GM12878 (cell line): ENCODE data around the gene COL11A2. TPM values are rescaled to one million over a fixed set of nuclear protein-coding genes. Genes with fewer than 3 reads are reported as not detected.

Experiments
- ATAC-seq: fragments of 200-7000 bp; cut with Tn5 transposase; 3 replicates; pipeline ENCODE4 v1.9.1; 2020; ENCODE audit warnings: mild to moderate bottlenecking, moderate library complexity
- BruUV-seq: library from RNA; stranded (reverse); fragments of 400-500 nt; replicated peaks from 2 replicates; lab custom pipeline; 2021; lab: Mats Ljungman, UMichigan
- CTCF ChIA-PET: fragments of 300-600 bp; sonication (Branson Sonifier 250); formaldehyde crosslinking; extraction: SDS; loops from one replicate; lab custom pipeline; 2021; ENCODE audit warnings: inconsistent platforms; lab: Yijun Ruan, JAX
- POLR2A ChIA-PET: fragments of 350-600 bp; formaldehyde crosslinking; extraction: SDS; loops from one replicate; lab custom pipeline; 2021; ENCODE audit warnings: inconsistent platforms; lab: Charles Lee
- RAD21 ChIA-PET: fragments of 300-600 bp; sonication (Branson Sonifier 250); formaldehyde crosslinking; loops from one replicate; lab custom pipeline; 2023; ENCODE audit warnings: antibody characterized with exemption; ENCODE audit not compliant: unreplicated experiment; lab: Charles Lee
- SMC1A ChIA-PET: fragments of 300-600 bp; sonication (Branson Sonifier 250); formaldehyde crosslinking; loops from one replicate; lab custom pipeline; 2023; ENCODE audit not compliant: unreplicated experiment, uncharacterized antibody; lab: Charles Lee
- DNase-seq: peaks from one replicate; pipeline ENCODE4 v3.0.0-alpha.2; 2011; ENCODE audit warnings: low read depth, low spot score
- FAIRE-seq: peaks from 3 replicates; lab custom pipeline; 2011; peaks lifted over from hg19 to GRCh38; lab: Jason Lieb, UNC
- H2AFZ ChIP-seq: 2 replicates; pipeline ENCODE4 v1.6.0; 2011; ENCODE audit warnings: low read depth, low read length, control low read depth; ENCODE audit not compliant: control insufficient read depth
- H3K27ac ChIP-seq: 2 replicates; pipeline ENCODE4 v1.5.1; 2011; ENCODE audit warnings: control low read depth; ENCODE audit not compliant: control insufficient read depth, insufficient read depth
- H3K27me3 ChIP-seq, 2 experiments: replicated peaks in 1 of 2; 2 replicates each; pipeline versions ENCODE4 v1.6.0 to v1.6.1; 2011; ENCODE audit warnings: low read length in 1 of 2; ENCODE audit not compliant: control insufficient read depth in 2 of 2, insufficient read depth in 2 of 2
- H3K36me3 ChIP-seq, 2 experiments: 2 replicates each; pipeline ENCODE4 v1.5.1; 2011; ENCODE audit warnings: low read length in 1 of 2; ENCODE audit not compliant: control insufficient read depth in 2 of 2, insufficient read depth in 2 of 2
- H3K4me1 ChIP-seq: 2 replicates; pipeline ENCODE4 v1.6.1; 2011; ENCODE audit warnings: mild to moderate bottlenecking, low read length, moderate library complexity, mixed read lengths; ENCODE audit not compliant: control insufficient read depth, insufficient read depth
- H3K4me2 ChIP-seq: 2 replicates; pipeline ENCODE4 v1.6.0; 2011; ENCODE audit warnings: control low read depth; ENCODE audit not compliant: control insufficient read depth, insufficient read depth
- H3K4me3 ChIP-seq: fragments of 200-600 bp; sonication (generic); 2 replicates; pipeline ENCODE4 v1.5.1; 2016
- H3K79me2 ChIP-seq: 2 replicates; pipeline ENCODE4 v1.6.0; 2011; ENCODE audit warnings: low read length; ENCODE audit not compliant: control insufficient read depth, insufficient read depth
- H3K9ac ChIP-seq: 2 replicates; pipeline ENCODE4 v1.8.0; 2011; ENCODE audit warnings: low read length, control low read depth, mixed read lengths; ENCODE audit not compliant: control insufficient read depth, insufficient read depth
- H3K9me3 ChIP-seq: replicated peaks from 3 replicates; pipeline ENCODE4 v1.5.1; 2011; ENCODE audit warnings: mild to moderate bottlenecking, low read length; ENCODE audit not compliant: control insufficient read depth, insufficient read depth
- H4K20me1 ChIP-seq: 2 replicates; pipeline ENCODE4 v1.6.0; 2011; ENCODE audit not compliant: control insufficient read depth, insufficient read depth
- BMI1 ChIP-seq: fragments of 450-650 bp; IDR thresholded peaks from 2 replicates; pipeline ENCODE4 v1.6.1; 2016; ENCODE audit warnings: mild to moderate bottlenecking, moderate library complexity, borderline replicate concordance
- EZH2 ChIP-seq: IDR thresholded peaks from 2 replicates; pipeline ENCODE4 v1.6.1; 2012; ENCODE audit warnings: low read depth, mild to moderate bottlenecking, control low read depth, inconsistent platforms, low read length, borderline replicate concordance; ENCODE audit not compliant: control insufficient read depth
- POLR2AphosphoS2 ChIP-seq: IDR thresholded peaks from 2 replicates; pipeline ENCODE4 v1.6.1; 2011; ENCODE audit warnings: low read depth, mild to moderate bottlenecking, low read length, improper control_type of control experiment, moderate library complexity
- SPI1 ChIP-seq: IDR thresholded peaks from 2 replicates; pipeline ENCODE4 v1.6.1; 2011; ENCODE audit warnings: low read depth, mild to moderate bottlenecking, low read length, moderate library complexity, borderline replicate concordance; ENCODE audit not compliant: insufficient read depth
- TBL1XR1 ChIP-seq: IDR thresholded peaks from 2 replicates; pipeline ENCODE4 v1.6.1; 2012; ENCODE audit warnings: low read depth, low read length, improper control_type of control experiment
- YY1 ChIP-seq: IDR thresholded peaks from 2 replicates; pipeline ENCODE4 v1.6.1; 2011; ENCODE audit warnings: low read depth, mild to moderate bottlenecking, low read length
- ZNF384 ChIP-seq: IDR thresholded peaks from 2 replicates; pipeline ENCODE4 v1.6.1; 2012; ENCODE audit warnings: low read depth, mild to moderate bottlenecking, low read length, improper control_type of control experiment, borderline replicate concordance
- ZSCAN29 ChIP-seq: fragments of 450-650 bp; IDR thresholded peaks from 2 replicates; pipeline ENCODE4 v1.6.1; 2017; ENCODE audit warnings: mild to moderate bottlenecking, moderate library complexity
- WGBS: methylation state at CpG from one replicate; pipeline ENCODE4 v1.1.6; 2016; ENCODE audit warnings: low lambda C conversion rate; ENCODE audit not compliant: insufficient replicate concordance, insufficient coverage; ENCODE audit errors: missing lambda C conversion rate; 5-methylcytosine and 5-hydroxymethylcytosine counted together
- in situ Hi-C: fragments of 300-500 bp; cut with MboI; formaldehyde crosslinking; loops from 9 replicates; pipeline ENCODE4 v1.14.3; 2018; ENCODE audit warnings: mixed read lengths
- intact Hi-C: fragments of 100-400 bp; cut with micrococcal nuclease; formaldehyde crosslinking; loops from one replicate; pipeline ENCODE4 v1.14.2; 2022; ENCODE audit not compliant: unreplicated experiment
- polyA plus RNA-seq, 11 experiments: library from polyadenylated mRNA; depleted of rRNA in 4 of 11; unstranded in 6 of 11; stranded (reverse) in 5 of 11; fragments of >200 nt; fragmentation: Nextera tagmentation in 4 of 11; fragmentation: Illumina TruSeq in 1 of 11; extraction: Ambion mirVana in 4 of 11; extraction: Trizol in 1 of 11; gene quantifications; 1 replicate in 1 of 11; 2 replicates in 10 of 11; pipeline versions ENCODE4 v1.2.1 to v1.2.3, GENCODE V29; 2011 to 2016; ENCODE audit warnings: inconsistent platforms in 2 of 11, missing spikeins in 2 of 11, low read depth in 1 of 11
- total RNA-seq, 4 experiments: library from RNA; depleted of rRNA in 3 of 4; stranded (reverse); fragments of >200 nt in 3 of 4; fragmentation: Illumina TruSeq in 1 of 4; extraction: Trizol in 1 of 4; gene quantifications; 2 replicates each; pipeline versions ENCODE4 v1.2.1 to v1.2.3, GENCODE V29; 2013 to 2021
- TF ChIP-seq, protein P1 (sequence below): IDR thresholded peaks from 2 replicates; pipeline ENCODE4 v1.6.1; 2011; ENCODE audit warnings: borderline replicate concordance, low read depth, mild to moderate bottlenecking, moderate library complexity, low read length; ENCODE audit not compliant: insufficient read depth, poor library complexity, severe bottlenecking
- TF ChIP-seq, protein P2 (sequence below): IDR thresholded peaks from 2 replicates; pipeline ENCODE4 v1.6.1; 2012; ENCODE audit warnings: improper control_type of control experiment, low read depth, low read length; ENCODE audit not compliant: insufficient replicate concordance
- TF ChIP-seq, protein P3 (sequence below): fragments of 450-650 bp; IDR thresholded peaks from 2 replicates; pipeline ENCODE4 v1.6.1; 2017; ENCODE audit warnings: antibody characterized with exemption, mild to moderate bottlenecking, moderate library complexity

The COL11A2 gene
- total and polyA plus RNA-seq, 10 of the 15 experiments (the other 5 are each of a cell fraction or from before 2014, with no cell fraction given), result 0.03 to 0.83 (median 0.22) TPM; not detected in 1

DNA sequence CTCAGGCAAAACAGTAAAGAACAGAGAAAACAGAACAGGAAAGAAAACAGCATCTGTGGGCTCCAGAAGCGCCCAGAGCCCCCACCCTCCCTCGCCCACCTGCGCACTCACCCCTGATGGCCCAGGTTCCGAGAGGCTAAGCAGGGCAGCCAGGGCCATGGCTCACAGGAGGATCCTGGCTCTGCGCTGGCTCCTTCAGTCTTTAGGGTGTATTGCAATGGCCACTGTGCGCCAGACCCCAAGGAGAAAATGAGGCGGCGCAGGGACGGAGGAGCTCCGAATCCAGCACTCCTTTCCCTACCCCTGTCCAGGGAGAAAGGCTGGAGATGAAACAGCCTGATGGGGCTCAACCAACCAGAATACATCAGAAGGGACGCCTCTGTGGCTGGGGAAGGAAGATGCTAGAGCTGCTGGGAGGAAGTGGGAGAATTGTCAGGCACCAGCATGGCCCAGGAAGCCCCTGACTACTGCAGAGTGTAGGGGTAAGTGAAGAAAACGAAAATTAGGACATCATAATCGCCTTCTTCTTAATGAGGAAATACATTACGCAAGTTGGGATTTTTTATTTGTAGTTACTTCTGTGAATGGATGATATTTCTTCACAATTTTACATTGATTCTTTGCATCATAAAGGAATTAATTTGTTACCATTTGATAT lies 49.0 kb downstream of the COL11A2 start:
- POLR2A ChIA-PET, result interaction anchor here (0.7 kb wide), 2 partner anchors 162 to 201 kb away, joined by 4 to 5 read pairs; no protein-coding TSS in a partner anchor
- no peak for FAIRE-seq
- no peaks in the 10 kb centered on the region for H4K20me1 ChIP-seq
- SMC1A ChIA-PET, result interaction anchor here (1.1 to 12.1 kb wide), 4 partner anchors 13 to 25 kb away, joined by 5 to 127 read pairs (median 6); no protein-coding TSS in a partner anchor
- H3K4me3 ChIP-seq, result no peak overlapping the region
- no peak overlapping the region for H2AFZ ChIP-seq
- no TSS peak for BruUV-seq
- no peak for ATAC-seq
- H3K27me3 ChIP-seq, result no peaks in the 10 kb centered on the region
- in situ Hi-C loops (no loop called here), intact Hi-C loops (no loop called here)
- no peaks in the 10 kb centered on the region for H3K79me2 ChIP-seq
- H3K9me3 ChIP-seq, result no peaks in the 10 kb centered on the region
- H3K36me3 ChIP-seq, result no peaks in the 10 kb centered on the region
- no peak overlapping the region for H3K4me2 ChIP-seq
- peaks cover 8% of the 10 kb centered on the region for H3K4me1 ChIP-seq
- CTCF ChIA-PET, result interaction anchor here (0.6 to 14.9 kb wide), 9 partner anchors 11 to 257 kb away, joined by 3 to 266 read pairs (median 3); partner anchors contain the start of gene HSD17B8
- H3K27ac ChIP-seq, result no peak overlapping the region
- WGBS, result 58% methylated on average over 13 of the region's 14 CpGs
- no peak for DNase-seq
- no peak overlapping the region for H3K9ac ChIP-seq
- RAD21 ChIA-PET, result interaction anchor here (0.8 kb wide), 1 partner anchor 129 kb away, joined by 3 read pairs; no protein-coding TSS in a partner anchor
- TF ChIP-seq EZH2 (no peak), BMI1 (no peak), SPI1 (peak; percentile 26; the same call in 1 of the 2 replicates), ZNF384 (no peak), POLR2AphosphoS2 (no peak), TBL1XR1 (no peak), YY1 (0 out of 2 replicates have a peak, but pooled peaks have one; percentile 11), ZSCAN29 (no peak)
- TF ChIP-seq, protein P1, sequence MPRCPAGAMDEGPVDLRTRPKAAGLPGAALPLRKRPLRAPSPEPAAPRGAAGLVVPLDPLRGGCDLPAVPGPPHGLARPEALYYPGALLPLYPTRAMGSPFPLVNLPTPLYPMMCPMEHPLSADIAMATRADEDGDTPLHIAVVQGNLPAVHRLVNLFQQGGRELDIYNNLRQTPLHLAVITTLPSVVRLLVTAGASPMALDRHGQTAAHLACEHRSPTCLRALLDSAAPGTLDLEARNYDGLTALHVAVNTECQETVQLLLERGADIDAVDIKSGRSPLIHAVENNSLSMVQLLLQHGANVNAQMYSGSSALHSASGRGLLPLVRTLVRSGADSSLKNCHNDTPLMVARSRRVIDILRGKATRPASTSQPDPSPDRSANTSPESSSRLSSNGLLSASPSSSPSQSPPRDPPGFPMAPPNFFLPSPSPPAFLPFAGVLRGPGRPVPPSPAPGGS, result no peak
- TF ChIP-seq, protein P2, sequence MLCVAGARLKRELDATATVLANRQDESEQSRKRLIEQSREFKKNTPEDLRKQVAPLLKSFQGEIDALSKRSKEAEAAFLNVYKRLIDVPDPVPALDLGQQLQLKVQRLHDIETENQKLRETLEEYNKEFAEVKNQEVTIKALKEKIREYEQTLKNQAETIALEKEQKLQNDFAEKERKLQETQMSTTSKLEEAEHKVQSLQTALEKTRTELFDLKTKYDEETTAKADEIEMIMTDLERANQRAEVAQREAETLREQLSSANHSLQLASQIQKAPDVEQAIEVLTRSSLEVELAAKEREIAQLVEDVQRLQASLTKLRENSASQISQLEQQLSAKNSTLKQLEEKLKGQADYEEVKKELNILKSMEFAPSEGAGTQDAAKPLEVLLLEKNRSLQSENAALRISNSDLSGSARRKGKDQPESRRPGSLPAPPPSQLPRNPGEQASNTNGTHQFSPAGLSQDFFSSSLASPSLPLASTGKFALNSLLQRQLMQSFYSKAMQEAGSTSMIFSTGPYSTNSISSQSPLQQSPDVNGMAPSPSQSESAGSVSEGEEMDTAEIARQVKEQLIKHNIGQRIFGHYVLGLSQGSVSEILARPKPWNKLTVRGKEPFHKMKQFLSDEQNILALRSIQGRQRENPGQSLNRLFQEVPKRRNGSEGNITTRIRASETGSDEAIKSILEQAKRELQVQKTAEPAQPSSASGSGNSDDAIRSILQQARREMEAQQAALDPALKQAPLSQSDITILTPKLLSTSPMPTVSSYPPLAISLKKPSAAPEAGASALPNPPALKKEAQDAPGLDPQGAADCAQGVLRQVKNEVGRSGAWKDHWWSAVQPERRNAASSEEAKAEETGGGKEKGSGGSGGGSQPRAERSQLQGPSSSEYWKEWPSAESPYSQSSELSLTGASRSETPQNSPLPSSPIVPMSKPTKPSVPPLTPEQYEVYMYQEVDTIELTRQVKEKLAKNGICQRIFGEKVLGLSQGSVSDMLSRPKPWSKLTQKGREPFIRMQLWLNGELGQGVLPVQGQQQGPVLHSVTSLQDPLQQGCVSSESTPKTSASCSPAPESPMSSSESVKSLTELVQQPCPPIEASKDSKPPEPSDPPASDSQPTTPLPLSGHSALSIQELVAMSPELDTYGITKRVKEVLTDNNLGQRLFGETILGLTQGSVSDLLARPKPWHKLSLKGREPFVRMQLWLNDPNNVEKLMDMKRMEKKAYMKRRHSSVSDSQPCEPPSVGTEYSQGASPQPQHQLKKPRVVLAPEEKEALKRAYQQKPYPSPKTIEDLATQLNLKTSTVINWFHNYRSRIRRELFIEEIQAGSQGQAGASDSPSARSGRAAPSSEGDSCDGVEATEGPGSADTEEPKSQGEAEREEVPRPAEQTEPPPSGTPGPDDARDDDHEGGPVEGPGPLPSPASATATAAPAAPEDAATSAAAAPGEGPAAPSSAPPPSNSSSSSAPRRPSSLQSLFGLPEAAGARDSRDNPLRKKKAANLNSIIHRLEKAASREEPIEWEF, result no peak
- TF ChIP-seq, protein P3, sequence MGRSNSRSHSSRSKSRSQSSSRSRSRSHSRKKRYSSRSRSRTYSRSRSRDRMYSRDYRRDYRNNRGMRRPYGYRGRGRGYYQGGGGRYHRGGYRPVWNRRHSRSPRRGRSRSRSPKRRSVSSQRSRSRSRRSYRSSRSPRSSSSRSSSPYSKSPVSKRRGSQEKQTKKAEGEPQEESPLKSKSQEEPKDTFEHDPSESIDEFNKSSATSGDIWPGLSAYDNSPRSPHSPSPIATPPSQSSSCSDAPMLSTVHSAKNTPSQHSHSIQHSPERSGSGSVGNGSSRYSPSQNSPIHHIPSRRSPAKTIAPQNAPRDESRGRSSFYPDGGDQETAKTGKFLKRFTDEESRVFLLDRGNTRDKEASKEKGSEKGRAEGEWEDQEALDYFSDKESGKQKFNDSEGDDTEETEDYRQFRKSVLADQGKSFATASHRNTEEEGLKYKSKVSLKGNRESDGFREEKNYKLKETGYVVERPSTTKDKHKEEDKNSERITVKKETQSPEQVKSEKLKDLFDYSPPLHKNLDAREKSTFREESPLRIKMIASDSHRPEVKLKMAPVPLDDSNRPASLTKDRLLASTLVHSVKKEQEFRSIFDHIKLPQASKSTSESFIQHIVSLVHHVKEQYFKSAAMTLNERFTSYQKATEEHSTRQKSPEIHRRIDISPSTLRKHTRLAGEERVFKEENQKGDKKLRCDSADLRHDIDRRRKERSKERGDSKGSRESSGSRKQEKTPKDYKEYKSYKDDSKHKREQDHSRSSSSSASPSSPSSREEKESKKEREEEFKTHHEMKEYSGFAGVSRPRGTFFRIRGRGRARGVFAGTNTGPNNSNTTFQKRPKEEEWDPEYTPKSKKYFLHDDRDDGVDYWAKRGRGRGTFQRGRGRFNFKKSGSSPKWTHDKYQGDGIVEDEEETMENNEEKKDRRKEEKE, result no peak
